ENCODE data around the gene AGMO. TPM values are rescaled to one million over a fixed set of nuclear protein-coding genes. Genes with fewer than 3 reads are reported as not detected.

Gene AGMO
- total and polyA plus RNA-seq, 2 of the 8 experiments (the other 6 are each of a cell fraction or from before 2014, with no cell fraction given): 0.22 to 0.45 TPM

- no peak overlapping the region for H4K8ac ChIP-seq (ENCODE audit: extremely low read depth, insufficient read depth, low read length)
- no peaks in the 10 kb centered on the region for H4K20me1 ChIP-seq (replicated peaks in 1 of 2; ENCODE audit: control insufficient read depth in 1 of 2, insufficient read depth in 2 of 2, low read length in 2 of 2)
- H2AK5ac ChIP-seq (ENCODE audit: low read depth, low read length): no peak overlapping the region
- H3K14ac ChIP-seq (ENCODE audit: insufficient read length): no peak overlapping the region
- DNase-seq (ENCODE audit: low read depth in 1 of 2, low spot score in 2 of 2) (no peak), FAIRE-seq (no peak)
- H2BK5ac ChIP-seq (ENCODE audit: low read depth, low read length): no peak overlapping the region
- no peak overlapping the region for H2BK15ac ChIP-seq (ENCODE audit: low read length)
- H3K18ac ChIP-seq (ENCODE audit: extremely low read depth, low read length): no peak overlapping the region
- H3K36me3 ChIP-seq (ENCODE audit: control insufficient read depth in 2 of 4, insufficient read depth in 4 of 4, low read length in 3 of 4): no peaks in the 10 kb centered on the region; a peak in 2 of 8 replicates
- no peaks in the 10 kb centered on the region for H3K4me1 ChIP-seq (replicated peaks in 1 of 4; ENCODE audit: control insufficient read depth in 3 of 4, insufficient read depth in 4 of 4, low read length in 3 of 4)
- H4K91ac ChIP-seq (replicated peaks; ENCODE audit: insufficient read length, low read length): no peak overlapping the region
- no peak overlapping the region for H2BK12ac ChIP-seq (ENCODE audit: low read depth, low read length)
- no peak overlapping the region for H2BK20ac ChIP-seq (ENCODE audit: low read length)
- no peak overlapping the region for H4K5ac ChIP-seq (ENCODE audit: insufficient read length, low read depth, low read length)
- no peaks in the 10 kb centered on the region for H3K9me3 ChIP-seq (ENCODE audit: insufficient read depth in 2 of 2, low read depth in 1 of 2, low read length in 1 of 2)
- no peak overlapping the region for H3K23ac ChIP-seq (ENCODE audit: insufficient read length)
- H3K79me1 ChIP-seq (ENCODE audit: low read depth, low read length): no peaks in the 10 kb centered on the region
- H3K9ac ChIP-seq (replicated peaks in 1 of 4; ENCODE audit: extremely low read depth in 1 of 4, low read depth in 3 of 4, low read length in 3 of 4): no peak overlapping the region
- 82% methylated on average over 1 of the region's 1 CpG; no CpG with 5 or more reads in 1 of the 2 experiments for WGBS, 2 experiments (ENCODE audit: extremely low coverage in 1 of 2, insufficient coverage in 1 of 2, insufficient read length in 1 of 2, insufficient replicate concordance in 2 of 2, low coverage in 1 of 2, low lambda C conversion rate in 2 of 2, missing lambda C conversion rate in 1 of 2)
- no peaks in the 10 kb centered on the region for H3K23me2 ChIP-seq (ENCODE audit: low read depth, low read length)
- ChIA-PET POLR2A (ENCODE audit: partially characterized antibody) (no interaction called here), CTCF (ENCODE audit: partially characterized antibody) (no interaction called here)
- H2BK120ac ChIP-seq (replicated peaks; ENCODE audit: low read depth, low read length): no peak overlapping the region
- H2AFZ ChIP-seq (ENCODE audit: low read length): no peak overlapping the region
- no peak overlapping the region for H3K4ac ChIP-seq (replicated peaks; ENCODE audit: insufficient read length, low read depth, low read length)
- H3K4me2 ChIP-seq (ENCODE audit: insufficient read depth in 1 of 2, low read depth in 2 of 2, low read length in 2 of 2): no peak overlapping the region
- no peak overlapping the region for H3K27ac ChIP-seq (ENCODE audit: low read depth, low read length)
- no peak overlapping the region for H3K56ac ChIP-seq (replicated peaks; ENCODE audit: insufficient read length, low read depth, low read length)
- no peaks in the 10 kb centered on the region for H3K27me3 ChIP-seq (replicated peaks in 1 of 4; ENCODE audit: control insufficient read depth in 3 of 4, extremely low read depth in 1 of 4, insufficient read depth in 3 of 4, low read length in 3 of 4)
- H3K4me3 ChIP-seq (ENCODE audit: extremely low read depth in 1 of 4, insufficient read depth in 2 of 4, low read depth in 3 of 4, low read length in 4 of 4): no peak overlapping the region
- H3K79me2 ChIP-seq (ENCODE audit: control insufficient read depth in 1 of 2, insufficient read depth in 2 of 2, low read length in 2 of 2): no peaks in the 10 kb centered on the region
- TF ChIP-seq TEAD4 (IDR thresholded peaks at IDR 0.05; ENCODE audit: low read depth, low read length): no peak
- TF ChIP-seq SRF (IDR thresholded peaks at IDR 0.05; ENCODE audit: low read depth, low read length): no peak
- TF ChIP-seq MAFK (IDR thresholded peaks at IDR 0.05; ENCODE audit: low read depth, low read length): no peak
- no peak for TF ChIP-seq CBX8 (IDR thresholded peaks at IDR 0.05; ENCODE audit: borderline replicate concordance, low read depth, low read length)
- no peak for TF ChIP-seq ZNF274 (IDR thresholded peaks at IDR 0.05; ENCODE audit: borderline replicate concordance, extremely low read depth, low read length)
- no peak for TF ChIP-seq GABPA (IDR thresholded peaks at IDR 0.05; ENCODE audit: borderline replicate concordance, insufficient read depth, low read length)
- TF ChIP-seq CBX5 (IDR thresholded peaks at IDR 0.05; ENCODE audit: low read depth, low read length): no peak
- no peak for TF ChIP-seq CREB1 (IDR thresholded peaks at IDR 0.05)
Observed at GRCh38 chr7:15178065-15178464, 383.8 kb downstream of the AGMO start.
